ENCODE data around the gene RCCD1. TPM values are rescaled to one million over a fixed set of nuclear protein-coding genes. Genes with fewer than 3 reads are reported as not detected.

RCCD1 gene
- total RNA-seq, 3 donors from 2014 or later: 11.1 to 18.4 (median 13.1) TPM

DNA sequence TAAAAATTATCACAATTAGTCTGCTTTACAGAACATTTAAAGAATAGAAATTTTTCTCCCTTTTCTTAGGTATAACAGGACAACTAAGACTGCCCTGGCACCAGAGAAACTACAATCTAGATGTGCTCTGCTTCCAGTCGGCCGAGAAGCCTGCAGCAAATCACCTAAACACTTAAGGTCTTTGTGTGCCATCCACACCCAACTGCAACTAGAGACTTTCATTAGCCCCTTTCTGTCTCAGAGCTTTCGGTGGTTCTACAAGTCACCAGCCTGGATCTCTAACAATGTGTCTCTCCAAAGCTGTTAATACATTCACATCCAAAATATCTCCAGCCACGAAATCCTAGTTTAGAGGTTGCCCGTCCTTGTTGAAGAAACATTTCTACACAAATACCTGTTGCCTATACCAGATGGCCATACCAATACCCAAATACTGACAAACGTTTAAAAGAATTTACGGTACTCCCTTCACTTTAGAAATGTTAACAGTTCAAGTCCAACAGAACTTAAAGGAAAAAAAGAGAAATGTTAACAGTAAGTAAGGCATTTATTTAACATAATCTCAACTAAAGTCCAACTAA lies 33.0 kb downstream of the RCCD1 start:
- no peak for ATAC-seq
- DNase-seq: no peak
- Mint-ChIP-seq H3K4me3 (no peak overlapping the region), H3K36me3 (ENCODE audit: insufficient read depth) (peaks cover 7% of the 10 kb centered on the region), H3K27me3 (ENCODE audit: low read depth) (no peaks in the 10 kb centered on the region), H3K9me3 (no peaks in the 10 kb centered on the region), H3K4me1 (ENCODE audit: low read depth) (peaks cover 21% of the 10 kb centered on the region)

GRCh38 chr15:90988296-90988695 lies 33.6 kb downstream of the RCCD1 start:
- no peak for DNase-seq
- no peak for ATAC-seq
- H3K36me3 Mint-ChIP-seq (ENCODE audit: insufficient read depth): peaks cover 5% of the 10 kb centered on the region
- H3K4me3 Mint-ChIP-seq: peak overlapping the region; percentile 27
- H3K4me1 Mint-ChIP-seq (ENCODE audit: low read depth): peaks cover 22% of the 10 kb centered on the region
- no peaks in the 10 kb centered on the region for H3K9me3 Mint-ChIP-seq
- no peaks in the 10 kb centered on the region for H3K27me3 Mint-ChIP-seq (ENCODE audit: low read depth)

GRCh38 chr15:90989040-90989768 lies 34.5 kb downstream of the RCCD1 start:
- Mint-ChIP-seq H3K36me3 (ENCODE audit: insufficient read depth) (no peaks in the 10 kb centered on the region), H3K4me1 (ENCODE audit: low read depth) (peaks cover 23% of the 10 kb centered on the region), H3K27me3 (ENCODE audit: low read depth) (no peaks in the 10 kb centered on the region), H3K4me3 (no peak overlapping the region), H3K9me3 (no peaks in the 10 kb centered on the region)
- no peak for ATAC-seq
- no peak for DNase-seq

- DNase-seq: no peak
- no peak overlapping the region for H3K4me3 Mint-ChIP-seq
- H3K4me1 Mint-ChIP-seq (ENCODE audit: low read depth): peaks cover 33% of the 10 kb centered on the region
These were observed 35.8 kb downstream of the RCCD1 start for GRCh38 chr15:90990446-90990845.

GRCh38 chr15:90991587-90992285 lies 37.1 kb downstream of the RCCD1 start:
- H3K4me3 Mint-ChIP-seq: no peak overlapping the region
- H3K27me3 Mint-ChIP-seq (ENCODE audit: low read depth): no peaks in the 10 kb centered on the region
- no peaks in the 10 kb centered on the region for H3K36me3 Mint-ChIP-seq (ENCODE audit: insufficient read depth)
- H3K4me1 Mint-ChIP-seq (ENCODE audit: low read depth): peaks cover 32% of the 10 kb centered on the region
- no peaks in the 10 kb centered on the region for H3K9me3 Mint-ChIP-seq
- DNase-seq (no peak), ATAC-seq (no peak)

More at GRCh38 chr15:90990446-90990845, 35.8 kb downstream of the RCCD1 start:
- ATAC-seq: no peak
- Mint-ChIP-seq H3K27me3 (ENCODE audit: low read depth) (no peaks in the 10 kb centered on the region), H3K36me3 (ENCODE audit: insufficient read depth) (no peaks in the 10 kb centered on the region), H3K9me3 (no peaks in the 10 kb centered on the region)

DNA sequence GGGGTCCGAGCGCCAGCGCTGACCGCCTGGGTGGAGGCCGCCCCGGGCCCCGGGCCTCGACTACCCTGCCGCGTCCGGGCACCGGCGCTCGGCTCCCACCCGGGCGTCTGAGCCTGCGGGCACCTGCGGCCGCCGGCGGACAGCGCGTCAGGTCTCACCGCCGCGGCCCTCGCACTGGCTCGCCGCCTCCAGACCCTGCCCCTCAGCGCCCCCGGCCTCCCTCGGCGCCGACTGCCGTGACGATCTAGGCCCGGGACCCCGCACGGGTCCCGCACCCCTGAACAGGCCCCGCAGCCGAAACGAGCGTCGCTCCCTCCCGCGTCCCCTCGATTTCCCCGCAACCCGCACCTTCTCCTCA lies 39.4 kb downstream of the RCCD1 start:
- peak; percentile 28 to 39 for ATAC-seq
- H3K27me3 Mint-ChIP-seq (ENCODE audit: low read depth): no peaks in the 10 kb centered on the region

GRCh38 chr15:90994417-90995311 lies 40.0 kb downstream of the RCCD1 start, which contains the start of gene PRC1:
Gene PRC1, minus strand, starts transcription at chr15:90994535. Its CDS starts 118 bp downstream, at chr15:90994417.
- peak; percentile 98 to 99 for ATAC-seq

More for the DNA sequence above, 39.4 kb downstream of the RCCD1 start:
- Mint-ChIP-seq H3K9me3 (no peaks in the 10 kb centered on the region), H3K4me1 (ENCODE audit: low read depth) (peaks cover 21% of the 10 kb centered on the region), H3K4me3 (peak overlapping the region; percentile 100), H3K36me3 (ENCODE audit: insufficient read depth) (peaks cover 12% of the 10 kb centered on the region)
- DNase-seq: peak; percentile 4

DNA sequence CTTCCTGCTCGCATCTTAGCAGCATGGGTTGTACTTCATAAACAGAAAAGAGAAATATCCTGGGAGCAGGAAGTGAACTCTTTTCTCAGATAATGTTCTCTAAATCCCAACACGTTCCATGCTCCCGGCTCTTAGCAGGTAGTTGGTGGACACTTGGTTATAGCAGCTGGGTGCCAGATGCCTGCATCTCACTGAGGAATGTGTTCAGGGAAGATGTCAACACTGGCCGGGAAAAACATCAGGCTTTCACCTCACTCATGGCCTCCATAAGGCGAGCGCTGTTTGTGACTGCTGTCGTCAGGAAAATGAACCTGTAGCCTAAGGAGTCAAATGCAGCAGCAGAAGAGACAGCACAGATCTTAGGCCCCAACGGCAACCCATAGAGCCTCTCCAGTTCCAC lies 44.1 kb downstream of the RCCD1 start:
- Mint-ChIP-seq H3K9me3 (no peaks in the 10 kb centered on the region), H3K4me1 (ENCODE audit: low read depth) (peaks cover 12% of the 10 kb centered on the region), H3K4me3 (no peak overlapping the region), H3K27me3 (ENCODE audit: low read depth) (no peaks in the 10 kb centered on the region), H3K36me3 (ENCODE audit: insufficient read depth) (peaks cover 28% of the 10 kb centered on the region)
- no peak for DNase-seq
- no peak for ATAC-seq

More at GRCh38 chr15:90994417-90995311, 40.0 kb downstream of the RCCD1 start, which contains the start of gene PRC1:
- peaks cover 15% of the 10 kb centered on the region for H3K36me3 Mint-ChIP-seq (ENCODE audit: insufficient read depth)
- peak within 1 kb of the TSS; percentile 100 for H3K4me3 Mint-ChIP-seq
- H3K4me1 Mint-ChIP-seq (ENCODE audit: low read depth): peaks cover 21% of the 10 kb centered on the region
- H3K9me3 Mint-ChIP-seq: no peaks in the 10 kb centered on the region
- DNase-seq: peak; percentile 96
- H3K27me3 Mint-ChIP-seq (ENCODE audit: low read depth): no peaks in the 10 kb centered on the region

- Mint-ChIP-seq H3K4me3 (no peak overlapping the region), H3K27me3 (ENCODE audit: low read depth) (no peaks in the 10 kb centered on the region), H3K36me3 (ENCODE audit: insufficient read depth) (peaks cover 39% of the 10 kb centered on the region), H3K4me1 (ENCODE audit: low read depth) (no peaks in the 10 kb centered on the region), H3K9me3 (no peaks in the 10 kb centered on the region)
- DNase-seq (no peak), ATAC-seq (no peak)
These were observed 46.5 kb downstream of the RCCD1 start for GRCh38 chr15:91001209-91001608.

DNA sequence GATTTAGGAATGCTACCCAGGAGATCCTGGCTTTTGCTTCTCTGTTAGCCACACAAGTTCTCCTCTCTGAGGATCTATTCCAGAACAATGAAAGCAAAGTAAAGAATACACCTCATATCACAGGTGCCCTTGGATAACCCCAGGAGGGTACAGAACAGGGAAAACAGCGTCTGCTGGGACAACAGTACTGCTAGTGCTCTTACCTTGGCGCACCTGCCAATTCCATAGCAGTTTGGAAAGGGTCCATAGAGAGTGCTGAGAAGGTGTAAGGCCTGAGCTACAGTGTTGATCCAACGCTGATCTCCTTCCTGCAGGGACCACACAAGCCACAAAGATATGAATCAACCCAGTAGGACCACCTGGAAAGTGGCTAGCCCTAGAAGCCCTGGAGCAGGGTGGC lies 52.6 kb downstream of the RCCD1 start:
- Mint-ChIP-seq H3K27me3 (ENCODE audit: low read depth) (no peaks in the 10 kb centered on the region), H3K4me1 (ENCODE audit: low read depth) (no peaks in the 10 kb centered on the region), H3K9me3 (no peaks in the 10 kb centered on the region), H3K4me3 (no peak overlapping the region), H3K36me3 (ENCODE audit: insufficient read depth) (peaks cover 42% of the 10 kb centered on the region)
- ATAC-seq (no peak), DNase-seq (no peak)

Other genes starting within 250 kb of the RCCD1 start
- 10 to 100 TPM; 21.4 to 25.6 (median 23.5) TPM for gene BLM, start 237.5 kb upstream of the RCCD1 start, total RNA-seq
- 100 to 1,000 TPM; 162 to 242 (median 189) TPM for gene FURIN, start 86.3 kb upstream of the RCCD1 start, total RNA-seq
- gene FES, start 70.4 kb upstream of the RCCD1 start, total RNA-seq: 1 to 10 TPM; 3.6 to 8.1 (median 5.8) TPM
- gene MAN2A2, start 51.6 kb upstream of the RCCD1 start, total RNA-seq: 100 to 1,000 TPM in 2 of 3 donors, 10 to 100 TPM in 1; 93.2 to 124 (median 122) TPM
- gene HDDC3, start 22.3 kb upstream of the RCCD1 start, total RNA-seq: 10 to 100 TPM; 39.9 to 43.6 (median 40.0) TPM
- 10 to 100 TPM; 63.4 to 70.5 (median 68.0) TPM for gene UNC45A, start 19.6 kb upstream of the RCCD1 start, total RNA-seq
- gene PRC1, start 39.7 kb downstream of the RCCD1 start, total RNA-seq: 10 to 100 TPM; 14.4 to 18.8 (median 18.7) TPM
- gene VPS33B, start 67.7 kb downstream of the RCCD1 start, total RNA-seq: 10 to 100 TPM; 20.9 to 22.4 (median 21.9) TPM
- gene SV2B, start 145.4 kb downstream of the RCCD1 start, total RNA-seq: under 1 TPM in 2 of 3 donors, not detected in 1; 0.03 to 0.05 TPM